Measurements from ENCODE around the gene ANKRD62.

DNA sequence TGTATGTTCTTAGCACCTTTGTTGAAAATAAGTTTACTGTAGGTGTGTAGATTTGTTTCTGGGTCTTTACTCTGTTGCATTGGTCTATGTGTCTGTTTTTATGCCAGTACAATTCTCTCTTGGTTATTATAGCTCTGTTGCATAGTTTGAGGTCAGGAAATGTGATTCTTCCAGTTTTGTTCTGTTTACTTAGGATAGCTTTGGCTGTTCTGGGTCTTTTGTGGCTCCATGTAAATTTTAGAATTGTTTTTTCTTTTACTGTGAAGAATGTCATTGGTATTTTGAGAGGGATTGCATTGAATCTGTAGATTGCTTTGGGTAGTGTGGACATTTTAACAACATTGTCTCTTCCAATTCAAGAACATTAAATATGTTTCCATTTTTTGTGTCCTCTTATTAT lies 69.1 kb downstream of the ANKRD62 start:
- no peak for TF ChIP-seq CTCF (IDR thresholded peaks at IDR 0.05)
- TF ChIP-seq POLR2A (IDR thresholded peaks at IDR 0.05) = no peak

Data from heart left ventricle (tissue), 13 donors.